GM18951 (cell line): Measurements from ENCODE around the gene PAPPA2.
"Not testable (repeated sequence)": the region's sequence is repeated elsewhere in the genome, so short reads cannot be mapped to it uniquely, and the experiment has no call there.

Experiments used
- POLR2A ChIP-seq: IDR thresholded peaks from 4 replicates; pipeline ENCODE4 v1.6.1; 2011; ENCODE audit warnings: mild to moderate bottlenecking; ENCODE audit not compliant: insufficient read length, insufficient read depth; ENCODE audit errors: extremely low read depth
- in situ Hi-C: fragments of 300-500 bp; cut with MboI; formaldehyde crosslinking; loops from one replicate; pipeline ENCODE4 v1.12.0; 2022; ENCODE audit warnings: low sequenced_read_pairs, mixed read lengths, inconsistent platforms; ENCODE audit not compliant: unreplicated experiment

The PAPPA2 gene

GRCh38 chr1:176705585-176705984, 242.6 kb downstream of the PAPPA2 start:
- no peak for TF ChIP-seq POLR2A
- in situ Hi-C loops: no loop called here

- in situ Hi-C loops: no loop called here
- no peak for TF ChIP-seq POLR2A
These were observed 254.2 kb downstream of the PAPPA2 start for GRCh38 chr1:176717066-176717750.

- TF ChIP-seq POLR2A: no peak
- in situ Hi-C loops: no loop called here
These were observed 256.5 kb downstream of the PAPPA2 start for GRCh38 chr1:176719447-176719846.

GRCh38 chr1:176720838-176721237, 257.9 kb downstream of the PAPPA2 start:
- TF ChIP-seq POLR2A: no peak
- in situ Hi-C loops: no loop called here

GRCh38 chr1:176733661-176734060, 270.7 kb downstream of the PAPPA2 start:
- TF ChIP-seq POLR2A: no peak
- in situ Hi-C loops: no loop called here

- in situ Hi-C loops: no loop called here
- TF ChIP-seq POLR2A: no peak
These were observed 272.2 kb downstream of the PAPPA2 start for GRCh38 chr1:176735201-176735600.

GRCh38 chr1:176736015-176736414, 273.0 kb downstream of the PAPPA2 start:
- TF ChIP-seq POLR2A: no peak
- in situ Hi-C loops: no loop called here

- no peak for TF ChIP-seq POLR2A
- in situ Hi-C loops: no loop called here
These were observed 278.2 kb downstream of the PAPPA2 start for GRCh38 chr1:176741181-176741580.

- no peak for TF ChIP-seq POLR2A
- in situ Hi-C loops: no loop called here
These were observed 279.3 kb downstream of the PAPPA2 start for GRCh38 chr1:176742322-176742721.

GRCh38 chr1:176744142-176744541, 281.2 kb downstream of the PAPPA2 start:
- TF ChIP-seq POLR2A: no peak
- in situ Hi-C loops: no loop called here

GRCh38 chr1:176745945-176746344, 283.0 kb downstream of the PAPPA2 start:
- TF ChIP-seq POLR2A: no peak
- in situ Hi-C loops: no loop called here

- in situ Hi-C loops: no loop called here
- TF ChIP-seq POLR2A: no peak
These were observed 289.5 kb downstream of the PAPPA2 start for GRCh38 chr1:176752505-176752904.

- no peak for TF ChIP-seq POLR2A
These were observed 291.7 kb downstream of the PAPPA2 start for GRCh38 chr1:176754676-176755075.

GRCh38 chr1:176756817-176757216, 293.8 kb downstream of the PAPPA2 start:
- in situ Hi-C loops: not testable (repeated sequence)

More at GRCh38 chr1:176754676-176755075, 291.7 kb downstream of the PAPPA2 start:
- in situ Hi-C loops: no loop called here

- no peak for TF ChIP-seq POLR2A
- in situ Hi-C loops: no loop called here
These were observed 302.6 kb downstream of the PAPPA2 start for GRCh38 chr1:176765608-176766007.
